Stimulated activated CD4-positive, alpha-beta T cell treated with anti-CD3 and anti-CD28 coated beads, Interleukin-12 subunit alpha, Interleukin-12 subunit beta, amount 100 ng/mL, for 24 hours (primary cell): ENCODE data around the gene MTERF1.

Source experiments
- DNase-seq, 2 experiments: peaks; one replicate each; pipeline ENCODE4 v3.0.0-alpha.2; 2020; ENCODE audit warnings: low read depth in 2 of 2

Gene MTERF1

GRCh38 chr7:91832493-91833045, 47.9 kb downstream of the MTERF1 start:
- no peak for DNase-seq

- no peak for DNase-seq
Measured at GRCh38 chr7:91827169-91827568, 53.3 kb downstream of the MTERF1 start.

- no peak for DNase-seq
Measured at GRCh38 chr7:91826377-91826776, 54.1 kb downstream of the MTERF1 start.

GRCh38 chr7:91824201-91824600, 56.3 kb downstream of the MTERF1 start:
- DNase-seq = no peak
